ENCODE data around the gene ACOT7. TPM values are rescaled to one million over a fixed set of nuclear protein-coding genes. Genes with fewer than 3 reads are reported as not detected.

ACOT7 gene
- total and polyA plus RNA-seq, 2 of the 13 experiments (the other 11 are each of a cell fraction or from before 2014, with no cell fraction given) = 33.0 to 55.8 TPM

DNA sequence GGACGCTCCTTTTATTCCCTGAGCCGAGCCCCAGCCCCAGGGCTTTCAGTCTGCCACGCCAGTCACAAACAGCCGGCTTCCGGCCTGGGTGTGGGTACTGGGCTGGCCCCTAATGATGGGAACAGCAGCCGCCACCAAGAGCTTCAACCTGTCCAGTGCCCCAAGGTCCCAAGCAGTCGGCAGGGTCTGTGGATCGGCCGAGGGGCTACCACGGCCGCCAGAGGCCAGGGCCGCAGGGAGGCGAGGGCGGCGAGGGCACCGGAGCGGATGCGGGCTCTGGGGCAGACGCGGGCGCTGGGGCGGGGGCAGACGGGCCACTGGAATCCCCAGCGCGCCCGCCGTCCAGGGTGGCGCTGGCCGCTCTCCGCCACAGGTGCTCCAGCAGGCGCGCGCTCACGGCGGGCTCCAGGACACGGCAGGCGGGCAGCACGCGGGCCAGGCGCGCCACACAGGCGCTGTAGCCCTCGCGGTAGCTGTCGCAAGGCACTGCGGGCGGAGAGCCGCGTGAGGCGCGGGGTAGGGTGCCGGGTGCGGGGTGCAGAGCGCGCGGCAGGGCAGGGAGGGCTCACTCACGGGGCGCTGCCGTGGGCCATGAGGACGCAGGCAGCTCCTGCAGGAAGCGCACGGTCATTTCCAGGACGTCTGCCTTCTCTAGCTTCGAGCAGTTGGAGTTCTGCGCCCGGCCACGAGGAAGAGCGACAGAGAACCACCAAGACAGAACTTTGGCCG lies 25.3 kb upstream of the ACOT7 start (continued):
- TF ChIP-seq, protein P1, sequence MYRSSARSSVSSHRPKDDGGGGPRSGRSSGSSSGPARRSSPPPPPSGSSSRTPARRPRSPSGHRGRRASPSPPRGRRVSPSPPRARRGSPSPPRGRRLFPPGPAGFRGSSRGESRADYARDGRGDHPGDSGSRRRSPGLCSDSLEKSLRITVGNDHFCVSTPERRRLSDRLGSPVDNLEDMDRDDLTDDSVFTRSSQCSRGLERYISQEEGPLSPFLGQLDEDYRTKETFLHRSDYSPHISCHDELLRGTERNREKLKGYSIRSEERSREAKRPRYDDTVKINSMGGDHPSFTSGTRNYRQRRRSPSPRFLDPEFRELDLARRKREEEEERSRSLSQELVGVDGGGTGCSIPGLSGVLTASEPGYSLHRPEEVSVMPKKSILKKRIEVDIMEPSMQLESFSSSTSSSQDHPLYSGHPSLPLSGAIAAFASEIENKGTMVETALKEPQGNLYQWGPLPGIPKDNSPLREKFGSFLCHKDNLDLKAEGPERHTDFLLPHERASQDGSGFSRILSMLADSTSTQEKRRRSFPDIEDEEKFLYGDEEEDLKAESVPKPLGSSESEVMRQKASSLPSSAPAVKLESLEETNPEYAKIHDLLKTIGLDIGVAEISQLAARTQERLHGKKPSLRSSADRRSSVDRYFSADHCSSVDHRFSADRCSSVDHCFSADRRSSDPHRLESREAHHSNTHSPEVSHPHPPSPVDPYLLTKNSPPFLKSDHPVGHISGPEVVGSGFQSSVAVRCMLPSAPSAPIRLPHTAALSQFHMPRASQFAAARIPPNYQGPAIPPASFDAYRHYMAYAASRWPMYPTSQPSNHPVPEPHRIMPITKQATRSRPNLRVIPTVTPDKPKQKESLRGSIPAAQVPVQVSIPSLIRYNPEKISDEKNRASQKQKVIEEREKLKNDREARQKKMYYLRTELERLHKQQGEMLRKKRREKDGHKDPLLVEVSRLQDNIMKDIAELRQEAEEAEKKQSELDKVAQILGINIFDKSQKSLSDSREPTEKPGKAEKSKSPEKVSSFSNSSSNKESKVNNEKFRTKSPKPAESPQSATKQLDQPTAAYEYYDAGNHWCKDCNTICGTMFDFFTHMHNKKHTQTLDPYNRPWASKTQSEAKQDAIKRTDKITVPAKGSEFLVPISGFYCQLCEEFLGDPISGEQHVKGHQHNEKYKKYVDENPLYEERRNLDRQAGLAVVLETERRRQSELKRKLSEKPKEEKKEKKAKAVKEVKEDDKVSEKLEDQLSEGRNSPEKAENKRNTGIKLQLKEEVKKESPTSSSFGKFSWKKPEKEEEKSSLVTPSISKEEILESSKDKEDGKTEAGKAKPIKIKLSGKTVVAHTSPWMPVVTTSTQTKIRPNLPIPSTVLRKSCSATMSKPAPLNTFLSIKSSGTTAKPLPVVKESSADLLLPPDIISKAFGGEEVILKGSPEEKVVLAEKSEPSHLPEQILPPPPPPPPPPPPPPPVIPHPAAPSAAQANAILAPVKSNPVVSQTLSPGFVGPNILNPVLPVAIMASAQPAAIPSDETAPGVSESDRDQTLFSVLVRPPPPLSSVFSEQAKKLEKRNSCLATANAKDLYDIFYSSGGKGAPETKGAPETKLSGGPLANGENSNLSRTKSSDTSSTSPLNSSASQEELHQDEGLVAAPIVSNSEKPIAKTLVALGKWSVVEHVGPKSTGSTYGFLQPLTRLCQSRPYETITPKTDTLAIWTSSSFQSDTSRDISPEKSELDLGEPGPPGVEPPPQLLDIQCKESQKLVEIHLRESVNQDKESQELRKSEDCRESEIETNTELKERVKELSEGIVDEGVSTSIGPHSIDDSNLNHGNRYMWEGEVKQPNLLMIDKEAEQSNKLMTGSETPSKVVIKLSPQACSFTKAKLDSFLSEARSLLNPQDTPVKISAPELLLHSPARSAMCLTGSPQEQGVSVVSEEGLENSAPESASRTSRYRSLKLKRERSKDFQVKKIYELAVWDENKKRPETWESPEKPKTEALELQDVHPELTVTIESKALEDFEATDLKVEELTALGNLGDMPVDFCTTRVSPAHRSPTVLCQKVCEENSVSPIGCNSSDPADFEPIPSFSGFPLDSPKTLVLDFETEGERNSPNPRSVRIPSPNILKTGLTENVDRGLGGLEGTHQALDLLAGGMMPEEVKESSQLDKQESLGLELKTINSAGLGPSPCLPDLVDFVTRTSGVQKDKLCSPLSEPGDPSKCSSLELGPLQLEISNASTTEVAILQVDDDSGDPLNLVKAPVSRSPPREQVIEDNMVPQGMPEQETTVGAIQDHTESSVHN (CRISPR knock-in tag; IDR thresholded peaks at IDR 0.05) = no peak
- TF ChIP-seq MTF2 (CRISPR knock-in tag; IDR thresholded peaks at IDR 0.05; ENCODE audit: borderline replicate concordance) (0 out of 2 replicates have a peak, but pooled peaks have one; percentile 52), CREB3 (CRISPR knock-in tag; IDR thresholded peaks at IDR 0.05) (no peak), IKZF1 (IDR thresholded peaks at IDR 0.05) (no peak), NFE2 (CRISPR knock-in tag; IDR thresholded peaks at IDR 0.05) (no peak)
- TF ChIP-seq, protein P2, sequence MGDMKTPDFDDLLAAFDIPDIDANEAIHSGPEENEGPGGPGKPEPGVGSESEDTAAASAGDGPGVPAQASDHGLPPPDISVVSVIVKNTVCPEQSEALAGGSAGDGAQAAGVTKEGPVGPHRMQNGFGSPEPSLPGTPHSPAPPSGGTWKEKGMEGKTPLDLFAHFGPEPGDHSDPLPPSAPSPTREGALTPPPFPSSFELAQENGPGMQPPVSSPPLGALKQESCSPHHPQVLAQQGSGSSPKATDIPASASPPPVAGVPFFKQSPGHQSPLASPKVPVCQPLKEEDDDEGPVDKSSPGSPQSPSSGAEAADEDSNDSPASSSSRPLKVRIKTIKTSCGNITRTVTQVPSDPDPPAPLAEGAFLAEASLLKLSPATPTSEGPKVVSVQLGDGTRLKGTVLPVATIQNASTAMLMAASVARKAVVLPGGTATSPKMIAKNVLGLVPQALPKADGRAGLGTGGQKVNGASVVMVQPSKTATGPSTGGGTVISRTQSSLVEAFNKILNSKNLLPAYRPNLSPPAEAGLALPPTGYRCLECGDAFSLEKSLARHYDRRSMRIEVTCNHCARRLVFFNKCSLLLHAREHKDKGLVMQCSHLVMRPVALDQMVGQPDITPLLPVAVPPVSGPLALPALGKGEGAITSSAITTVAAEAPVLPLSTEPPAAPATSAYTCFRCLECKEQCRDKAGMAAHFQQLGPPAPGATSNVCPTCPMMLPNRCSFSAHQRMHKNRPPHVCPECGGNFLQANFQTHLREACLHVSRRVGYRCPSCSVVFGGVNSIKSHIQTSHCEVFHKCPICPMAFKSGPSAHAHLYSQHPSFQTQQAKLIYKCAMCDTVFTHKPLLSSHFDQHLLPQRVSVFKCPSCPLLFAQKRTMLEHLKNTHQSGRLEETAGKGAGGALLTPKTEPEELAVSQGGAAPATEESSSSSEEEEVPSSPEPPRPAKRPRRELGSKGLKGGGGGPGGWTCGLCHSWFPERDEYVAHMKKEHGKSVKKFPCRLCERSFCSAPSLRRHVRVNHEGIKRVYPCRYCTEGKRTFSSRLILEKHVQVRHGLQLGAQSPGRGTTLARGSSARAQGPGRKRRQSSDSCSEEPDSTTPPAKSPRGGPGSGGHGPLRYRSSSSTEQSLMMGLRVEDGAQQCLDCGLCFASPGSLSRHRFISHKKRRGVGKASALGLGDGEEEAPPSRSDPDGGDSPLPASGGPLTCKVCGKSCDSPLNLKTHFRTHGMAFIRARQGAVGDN (CRISPR knock-in tag; IDR thresholded peaks at IDR 0.05) = peak; percentile 23; the same call in 1 of the 2 replicates

All from HepG2 (cell line).